GM18951 (cell line): ENCODE results near the gene CES3.

Source experiments
- POLR2A ChIP-seq: IDR thresholded peaks from 4 replicates; pipeline ENCODE4 v1.6.1; 2011; ENCODE audit warnings: mild to moderate bottlenecking; ENCODE audit not compliant: insufficient read length, insufficient read depth; ENCODE audit errors: extremely low read depth
- in situ Hi-C: fragments of 300-500 bp; cut with MboI; formaldehyde crosslinking; loops from one replicate; pipeline ENCODE4 v1.12.0; 2022; ENCODE audit warnings: low sequenced_read_pairs, mixed read lengths, inconsistent platforms; ENCODE audit not compliant: unreplicated experiment

Gene CES3

DNA sequence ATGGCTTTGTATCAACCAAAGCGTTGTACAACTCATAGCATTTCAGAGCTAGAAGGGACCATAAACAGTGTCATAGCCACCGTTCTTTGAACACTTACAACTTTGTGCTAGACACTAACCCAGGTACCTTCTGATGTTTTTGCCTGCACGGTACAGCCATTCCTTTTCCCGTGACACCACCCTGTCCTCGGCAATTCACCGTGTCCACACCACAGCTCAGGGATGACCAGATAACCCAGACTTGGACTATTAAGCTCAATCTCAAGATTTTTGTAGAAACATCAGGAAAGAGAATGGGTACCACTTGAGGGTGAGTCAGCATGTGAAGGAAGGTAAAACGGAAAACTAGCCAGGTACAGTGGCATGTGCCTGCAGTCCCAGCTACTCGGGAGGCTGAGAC, 58.1 kb downstream of the CES3 start:
- in situ Hi-C loops, result no loop called here

DNA sequence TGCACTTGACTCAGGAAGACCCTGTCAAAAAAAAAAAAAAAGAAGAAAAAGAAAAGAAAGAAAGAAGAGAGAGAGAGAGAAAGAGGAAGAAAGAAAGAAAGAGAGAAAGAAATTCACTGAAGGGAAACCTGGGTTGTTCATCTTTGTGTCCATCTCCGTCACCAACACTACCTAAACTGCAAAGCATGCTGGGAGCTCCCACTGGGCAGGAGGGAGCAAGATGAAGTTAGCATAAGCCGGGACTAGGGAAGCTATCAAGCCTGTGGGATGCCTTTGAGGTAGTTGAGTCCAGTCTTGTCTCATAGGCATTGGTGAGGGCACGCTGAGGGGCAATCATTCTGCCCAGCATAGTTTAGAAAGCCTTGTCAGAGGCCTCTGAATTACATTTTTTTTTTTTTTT, 60.3 kb downstream of the CES3 start:
- no peak for TF ChIP-seq POLR2A
- in situ Hi-C loops, result no loop called here

More for the DNA sequence above, 58.1 kb downstream of the CES3 start:
- TF ChIP-seq POLR2A, result no peak

DNA sequence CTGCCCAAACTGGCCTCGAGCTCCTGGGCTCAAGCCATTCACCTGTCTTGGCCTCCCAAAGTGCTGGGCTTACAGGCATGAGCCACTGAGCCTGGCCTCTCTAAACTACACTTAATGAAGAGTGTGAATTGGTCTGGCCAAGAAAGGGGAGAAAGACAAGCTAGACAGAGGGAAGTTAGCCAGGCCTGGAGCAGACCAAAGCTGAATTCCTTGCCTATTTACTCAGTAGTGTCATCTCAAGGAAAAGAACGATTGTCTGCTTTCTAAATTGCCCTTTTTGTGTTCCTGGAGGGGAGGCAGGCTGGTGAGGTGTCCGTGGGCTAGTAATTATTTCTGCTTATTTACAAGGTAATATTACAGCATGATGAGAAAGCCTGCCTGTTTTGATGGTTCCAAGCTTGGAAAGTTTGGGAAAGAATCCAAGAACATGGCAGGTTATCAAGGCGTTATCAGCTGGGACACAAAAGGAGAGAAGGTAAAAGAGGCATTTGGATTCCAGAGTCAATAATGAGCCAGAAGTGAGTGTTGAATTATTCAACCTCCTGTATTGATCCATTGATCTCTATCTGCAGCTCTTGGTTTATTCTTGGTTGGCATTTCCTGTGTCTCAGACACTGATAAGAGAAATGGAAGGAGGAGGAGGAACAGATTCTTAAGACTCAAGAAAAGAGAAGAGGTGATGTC, 61.6 kb downstream of the CES3 start:
- in situ Hi-C loops, result no loop called here
- no peak for TF ChIP-seq POLR2A

DNA sequence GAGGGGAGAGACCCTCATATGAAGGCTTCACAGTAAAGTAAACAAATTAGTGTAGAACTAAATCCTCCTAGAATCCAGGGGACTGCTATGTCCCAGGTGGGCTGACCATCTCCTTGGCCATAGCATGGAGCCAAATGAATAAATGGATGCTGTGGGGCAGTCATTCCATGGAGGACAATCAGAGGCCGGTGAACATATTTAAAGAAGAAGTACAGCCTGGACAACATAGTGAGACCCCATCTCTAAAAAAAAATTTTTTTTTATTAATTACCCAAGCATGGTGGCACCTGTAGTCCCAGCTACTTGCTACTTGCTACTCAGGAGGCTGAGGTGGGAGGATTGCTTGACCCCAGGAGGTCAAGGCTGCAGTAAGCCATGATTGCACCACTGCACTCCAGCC, 62.6 kb downstream of the CES3 start:
- no peak for TF ChIP-seq POLR2A
- in situ Hi-C loops, result no loop called here
